ENCODE results near the gene SORBS2. TPM values are rescaled to one million over a fixed set of nuclear protein-coding genes. Genes with fewer than 3 reads are reported as not detected.

Gene SORBS2
- total and polyA plus RNA-seq, 2 of the 8 experiments (the other 6 are each of a cell fraction or from before 2014, with no cell fraction given): 73.0 to 87.1 TPM

GRCh38 chr4:185787926-185788679, 23.9 kb downstream of the SORBS2 start (continued):
- no peak for TF ChIP-seq CHD7 (IDR thresholded peaks at IDR 0.05; ENCODE audit: insufficient replicate concordance, low read length)
